HL-60 (cell line): Measurements from ENCODE around the gene SPINT2.

Source experiments
- DNase-seq, 2 experiments: peaks; one replicate each; pipeline ENCODE4 v3.0.0-alpha.2; 2010 to 2020; ENCODE audit warnings: low read depth in 1 of 2, low spot score in 1 of 2
- H3K27ac ChIP-seq: fragments of 250-450 bp; sonication (Bioruptor Pico); replicated peaks from 2 replicates; pipeline ENCODE4 v1.5.1; 2020; ENCODE audit warnings: mild to moderate bottlenecking, moderate library complexity
- H3K27me3 ChIP-seq: fragments of 250-450 bp; sonication (Bioruptor Pico); 2 replicates; pipeline ENCODE4 v1.5.1; 2021; ENCODE audit warnings: mild to moderate bottlenecking, moderate library complexity; ENCODE audit not compliant: insufficient read depth, poor library complexity, severe bottlenecking
- H3K4me3 ChIP-seq: replicated peaks from 2 replicates; pipeline ENCODE4 v1.5.1; 2011; ENCODE audit warnings: mild to moderate bottlenecking, control low read depth, low read length; ENCODE audit not compliant: insufficient read depth
- CTCF ChIP-seq: IDR thresholded peaks from one replicate; pipeline ENCODE4 v1.5.1; 2011; ENCODE audit warnings: low read length, control low read depth, inconsistent platforms; ENCODE audit not compliant: insufficient read depth
- GABPA ChIP-seq: IDR thresholded peaks from 2 replicates; pipeline ENCODE4 v1.6.1; 2012; ENCODE audit warnings: low read depth
- POLR2AphosphoS5 ChIP-seq: IDR thresholded peaks from 2 replicates; pipeline ENCODE4 v1.6.1; 2012; ENCODE audit warnings: low read depth
- REST ChIP-seq: IDR thresholded peaks from 2 replicates; pipeline ENCODE4 v1.6.1; 2012; ENCODE audit warnings: low read depth; ENCODE audit not compliant: insufficient replicate concordance
- SPI1 ChIP-seq: IDR thresholded peaks from 2 replicates; pipeline ENCODE4 v1.6.1; 2012; ENCODE audit warnings: low read depth, mild to moderate bottlenecking, borderline replicate concordance

The SPINT2 gene

GRCh38 chr19:38234615-38235014, 29.8 kb upstream of the SPINT2 start:
- DNase-seq: no peak
- peaks cover 11% of the 10 kb centered on the region for H3K27me3 ChIP-seq

GRCh38 chr19:38239816-38240215, 24.6 kb upstream of the SPINT2 start:
- Histone ChIP-seq H3K27ac (no peak overlapping the region), H3K4me3 (no peak overlapping the region), H3K27me3 (peaks cover 2% of the 10 kb centered on the region)
- DNase-seq: no peak
- TF ChIP-seq REST (no peak), CTCF (no peak), POLR2AphosphoS5 (no peak), SPI1 (no peak), GABPA (no peak)

More at GRCh38 chr19:38234615-38235014, 29.8 kb upstream of the SPINT2 start:
- no peak for TF ChIP-seq REST
- TF ChIP-seq POLR2AphosphoS5: no peak
- no peak for TF ChIP-seq GABPA
- no peak for TF ChIP-seq CTCF
- no peak for TF ChIP-seq SPI1
- H3K27ac ChIP-seq: no peak overlapping the region
- no peak overlapping the region for H3K4me3 ChIP-seq

GRCh38 chr19:38243279-38243673, 21.1 kb upstream of the SPINT2 start:
- DNase-seq: no peak
- peaks cover 2% of the 10 kb centered on the region for H3K27me3 ChIP-seq
- TF ChIP-seq GABPA (no peak), REST (no peak), SPI1 (no peak), CTCF (no peak), POLR2AphosphoS5 (no peak)
- H3K4me3 ChIP-seq: no peak overlapping the region
- H3K27ac ChIP-seq: no peak overlapping the region
